DOHH2 (cell line): ENCODE results near the gene SLC16A7.

Experiments
- H3F3A ChIP-seq: fragments of 200-600 bp; sonication (generic), shearing (Covaris generic); 2 replicates; pipeline ENCODE4 v1.6.0; 2016; ENCODE audit warnings: antibody characterized with exemption, mild to moderate bottlenecking; ENCODE audit not compliant: control insufficient read depth, insufficient read depth
- H3K27ac ChIP-seq: fragments of 200-600 bp; sonication (generic); 2 replicates; pipeline ENCODE4 v1.5.1; 2014; ENCODE audit warnings: low read depth, mild to moderate bottlenecking, low read length, moderate library complexity
- H3K27me3 ChIP-seq: fragments of 200-600 bp; sonication (generic); 2 replicates; pipeline ENCODE4 v1.6.1; 2014; ENCODE audit warnings: mild to moderate bottlenecking, low read length, mixed read lengths; ENCODE audit not compliant: control insufficient read depth
- H3K36me3 ChIP-seq: fragments of 200-600 bp; sonication (generic); 2 replicates; pipeline ENCODE4 v1.6.1; 2014; ENCODE audit warnings: mild to moderate bottlenecking, low read length, moderate library complexity, mixed read lengths; ENCODE audit not compliant: control insufficient read depth
- H3K4me1 ChIP-seq: fragments of 200-600 bp; sonication (generic); 2 replicates; pipeline ENCODE4 v1.6.1; 2014; ENCODE audit warnings: mild to moderate bottlenecking, low read length, mixed read lengths; ENCODE audit not compliant: control insufficient read depth
- H3K4me2 ChIP-seq: fragments of 200-600 bp; sonication (generic); 2 replicates; pipeline ENCODE4 v1.6.0; 2014; ENCODE audit warnings: mild to moderate bottlenecking, low read length, moderate library complexity
- H3K4me3 ChIP-seq: fragments of 200-600 bp; sonication (generic); 2 replicates; pipeline ENCODE4 v1.5.1; 2014; ENCODE audit warnings: mild to moderate bottlenecking, low read length, mixed read lengths
- H3K79me2 ChIP-seq: fragments of 200-600 bp; sonication (generic); 2 replicates; pipeline ENCODE4 v1.6.1; 2014; ENCODE audit warnings: mild to moderate bottlenecking, low read length, mixed read lengths; ENCODE audit not compliant: control insufficient read depth
- H3K9me2 ChIP-seq: fragments of 200-600 bp; sonication (generic); replicated peaks from 2 replicates; pipeline ENCODE4 v1.6.1; 2014; ENCODE audit warnings: mild to moderate bottlenecking, low read length, mixed read lengths; ENCODE audit not compliant: control insufficient read depth
- H3K9me3 ChIP-seq: fragments of 200-600 bp; sonication (generic); 2 replicates; pipeline ENCODE4 v1.6.1; 2014; ENCODE audit warnings: antibody characterized with exemption, low read length, mixed read lengths; ENCODE audit not compliant: control insufficient read depth, insufficient read depth
- H4K20me1 ChIP-seq: fragments of 200-600 bp; sonication (generic); 2 replicates; pipeline ENCODE4 v1.6.0; 2014; ENCODE audit warnings: low read depth, mild to moderate bottlenecking, antibody characterized with exemption, low read length, moderate library complexity; ENCODE audit not compliant: control insufficient read depth, insufficient read depth
- CTCF ChIP-seq: fragments of 200-600 bp; sonication (generic); IDR thresholded peaks from one replicate; pipeline ENCODE4 v1.5.1; 2014; ENCODE audit warnings: antibody characterized with exemption, mild to moderate bottlenecking, low read depth, low read length; ENCODE audit not compliant: poor library complexity, severe bottlenecking
- EZH2phosphoT487 ChIP-seq: fragments of 200-600 bp; sonication (generic); IDR thresholded peaks from 2 replicates; pipeline ENCODE4 v1.6.1; 2017; ENCODE audit warnings: borderline replicate concordance, mild to moderate bottlenecking, antibody characterized with exemption, low read length, moderate library complexity, mixed read lengths

SLC16A7 gene

GRCh38 chr12:59677857-59678256, 82.0 kb downstream of the SLC16A7 start:
- no peaks in the 10 kb centered on the region for H3K9me2 ChIP-seq
- no peaks in the 10 kb centered on the region for H3K79me2 ChIP-seq
- peaks cover 33% of the 10 kb centered on the region for H3K36me3 ChIP-seq
- no peaks in the 10 kb centered on the region for H4K20me1 ChIP-seq
- H3K4me2 ChIP-seq: no peak overlapping the region
- H3K4me1 ChIP-seq: no peaks in the 10 kb centered on the region
- no peak overlapping the region for H3K27ac ChIP-seq
- no peak overlapping the region for H3K4me3 ChIP-seq
- no peaks in the 10 kb centered on the region for H3K27me3 ChIP-seq
- TF ChIP-seq EZH2phosphoT487 (no peak), CTCF (no peak)
- no peaks in the 10 kb centered on the region for H3F3A ChIP-seq
- peaks cover 18% of the 10 kb centered on the region for H3K9me3 ChIP-seq

GRCh38 chr12:59678759-59679411, 83.1 kb downstream of the SLC16A7 start:
- no peaks in the 10 kb centered on the region for H3K9me2 ChIP-seq
- no peaks in the 10 kb centered on the region for H4K20me1 ChIP-seq
- no peaks in the 10 kb centered on the region for H3F3A ChIP-seq
- TF ChIP-seq EZH2phosphoT487: no peak
- no peak for TF ChIP-seq CTCF
- H3K4me3 ChIP-seq: no peak overlapping the region
- no peak overlapping the region for H3K4me2 ChIP-seq
- H3K79me2 ChIP-seq: no peaks in the 10 kb centered on the region
- peaks cover 18% of the 10 kb centered on the region for H3K9me3 ChIP-seq
- no peak overlapping the region for H3K27ac ChIP-seq
- H3K27me3 ChIP-seq: no peaks in the 10 kb centered on the region
- H3K36me3 ChIP-seq: peaks cover 31% of the 10 kb centered on the region
- H3K4me1 ChIP-seq: no peaks in the 10 kb centered on the region

GRCh38 chr12:59689776-59690175, 93.9 kb downstream of the SLC16A7 start:
- H3K36me3 ChIP-seq: no peaks in the 10 kb centered on the region
- no peaks in the 10 kb centered on the region for H3K27me3 ChIP-seq
- no peaks in the 10 kb centered on the region for H3F3A ChIP-seq

More at GRCh38 chr12:59689776-59690175, 93.9 kb downstream of the SLC16A7 start:
- no peaks in the 10 kb centered on the region for H4K20me1 ChIP-seq
- no peak overlapping the region for H3K4me3 ChIP-seq
- H3K9me2 ChIP-seq: no peaks in the 10 kb centered on the region
- no peak for TF ChIP-seq CTCF
- no peak for TF ChIP-seq EZH2phosphoT487
- no peak overlapping the region for H3K4me2 ChIP-seq
- H3K27ac ChIP-seq: no peak overlapping the region
- no peaks in the 10 kb centered on the region for H3K4me1 ChIP-seq
- no peaks in the 10 kb centered on the region for H3K79me2 ChIP-seq
- no peaks in the 10 kb centered on the region for H3K9me3 ChIP-seq
